ENCODE data around the gene RELA.

DNA sequence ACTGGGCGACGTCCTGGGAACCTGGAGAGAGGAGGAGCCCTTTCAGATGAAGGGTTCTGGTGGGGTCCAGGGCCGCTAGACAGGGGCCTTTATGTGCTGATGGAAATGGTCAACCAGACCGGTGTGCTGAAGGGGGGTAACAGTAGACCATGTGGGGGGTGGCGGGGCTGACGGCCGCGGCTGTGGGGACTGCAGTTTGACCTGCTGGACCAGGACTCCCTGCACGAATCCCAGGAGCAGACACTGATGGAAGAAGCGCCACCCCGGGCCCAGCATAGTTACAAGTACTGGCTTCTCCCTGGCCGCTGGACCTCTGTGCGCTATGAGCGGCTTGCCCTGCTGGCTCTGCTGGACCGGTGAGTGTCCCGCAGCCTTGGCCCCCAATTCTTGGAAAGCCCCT is 40.7 kb downstream of the RELA start:
- no peak for TF ChIP-seq E2F6 (IDR thresholded peaks at IDR 0.05; ENCODE audit: borderline replicate concordance, low read depth)
- TF ChIP-seq CTCF (IDR thresholded peaks at IDR 0.05), result no peak
- no peak for TF ChIP-seq RNF2 (IDR thresholded peaks at IDR 0.05; ENCODE audit: borderline replicate concordance, low read depth)
- no peak for TF ChIP-seq MAFK (IDR thresholded peaks at IDR 0.05; ENCODE audit: partially characterized antibody)
- no peak for TF ChIP-seq POLR2A (IDR thresholded peaks at IDR 0.05; ENCODE audit: low read length)
- TF ChIP-seq MAZ (IDR thresholded peaks at IDR 0.05; ENCODE audit: borderline replicate concordance, low read depth, low read length), result no peak
- TF ChIP-seq REST (IDR thresholded peaks at IDR 0.05), result no peak
- no peak for TF ChIP-seq USF2 (IDR thresholded peaks at IDR 0.05)
- TF ChIP-seq RCOR1 (IDR thresholded peaks at IDR 0.05; ENCODE audit: low read depth, low read length), result no peak
- TF ChIP-seq EP300 (IDR thresholded peaks at IDR 0.05), result no peak
- no peak for TF ChIP-seq EHMT2 (IDR thresholded peaks at IDR 0.05; ENCODE audit: low read depth)
- TF ChIP-seq CHD2 (IDR thresholded peaks at IDR 0.05; ENCODE audit: low read length, partially characterized antibody), result no peak
- TF ChIP-seq ESRRA (IDR thresholded peaks at IDR 0.05; ENCODE audit: borderline replicate concordance, low read length), result no peak
